HEK293T (cell line): ENCODE data around the gene OR52E4.

Experiments used
- CTCF ChIA-PET: fragments of 350-600 bp; formaldehyde crosslinking; extraction: SDS; loops from one replicate; lab custom pipeline; 2021; ENCODE audit warnings: antibody characterized with exemption, inconsistent platforms; lab: Yijun Ruan, JAX
- POLR2A ChIA-PET: fragments of 350-600 bp; formaldehyde crosslinking; extraction: SDS; loops from one replicate; lab custom pipeline; 2020; ENCODE audit warnings: antibody characterized with exemption, inconsistent platforms; lab: Yijun Ruan, JAX
- DNase-seq: peaks from one replicate; pipeline ENCODE4 v3.0.0; 2012; ENCODE audit warnings: mixed read lengths; ENCODE audit errors: extremely low spot score
- ARNT ChIP-seq: fragments of 450-650 bp; IDR thresholded peaks from 2 replicates; pipeline ENCODE4 v1.6.1; 2017; ENCODE audit warnings: mild to moderate bottlenecking
- BHLHE40 ChIP-seq: fragments of 450-650 bp; IDR thresholded peaks from 2 replicates; pipeline ENCODE4 v1.6.1; 2016; ENCODE audit warnings: mild to moderate bottlenecking, moderate library complexity, borderline replicate concordance
- CTBP1 ChIP-seq: fragments of 450-650 bp; IDR thresholded peaks from 2 replicates; pipeline ENCODE4 v1.6.1; 2016; ENCODE audit warnings: borderline replicate concordance
- ELF4 ChIP-seq: fragments of 450-650 bp; IDR thresholded peaks from 2 replicates; pipeline ENCODE4 v1.6.1; 2017; ENCODE audit warnings: antibody characterized with exemption
- FOXA1 ChIP-seq: fragments of 450-650 bp; IDR thresholded peaks from 2 replicates; pipeline ENCODE4 v1.6.1; 2016; ENCODE audit warnings: mild to moderate bottlenecking
- FOXK2 ChIP-seq: fragments of 450-650 bp; IDR thresholded peaks from 2 replicates; pipeline ENCODE4 v1.6.1; 2016; ENCODE audit warnings: mild to moderate bottlenecking
- FOXM1 ChIP-seq: fragments of 450-650 bp; IDR thresholded peaks from 2 replicates; pipeline ENCODE4 v1.6.1; 2017; ENCODE audit warnings: mild to moderate bottlenecking, borderline replicate concordance
- HDGF ChIP-seq: fragments of 450-650 bp; IDR thresholded peaks from 2 replicates; pipeline ENCODE4 v1.6.1; 2017; ENCODE audit warnings: antibody characterized with exemption, borderline replicate concordance
- L3MBTL2 ChIP-seq: fragments of 450-650 bp; conservative IDR thresholded peaks from 2 replicates; pipeline ENCODE4 v1.6.1; 2016; ENCODE audit warnings: mild to moderate bottlenecking
- LEF1 ChIP-seq: fragments of 450-650 bp; IDR thresholded peaks from 2 replicates; pipeline ENCODE4 v1.6.1; 2017; ENCODE audit warnings: mild to moderate bottlenecking, borderline replicate concordance
- NFRKB ChIP-seq: fragments of 450-650 bp; IDR thresholded peaks from 2 replicates; pipeline ENCODE4 v1.6.1; 2016; ENCODE audit warnings: mild to moderate bottlenecking, moderate library complexity
- SP1 ChIP-seq: fragments of 450-650 bp; IDR thresholded peaks from 2 replicates; pipeline ENCODE4 v1.6.1; 2017
- SUZ12 ChIP-seq: fragments of 450-650 bp; IDR thresholded peaks from 2 replicates; pipeline ENCODE4 v1.6.1; 2016; ENCODE audit warnings: mild to moderate bottlenecking
- TARDBP ChIP-seq: fragments of 450-650 bp; IDR thresholded peaks from 2 replicates; pipeline ENCODE4 v1.6.1; 2016
- ZNF384 ChIP-seq: fragments of 450-650 bp; IDR thresholded peaks from 2 replicates; pipeline ENCODE4 v1.6.1; 2016
- TF ChIP-seq, protein P1 (sequence below): fragments of 450-650 bp; IDR thresholded peaks from 2 replicates; pipeline ENCODE4 v1.6.1; 2016

Gene OR52E4

DNA sequence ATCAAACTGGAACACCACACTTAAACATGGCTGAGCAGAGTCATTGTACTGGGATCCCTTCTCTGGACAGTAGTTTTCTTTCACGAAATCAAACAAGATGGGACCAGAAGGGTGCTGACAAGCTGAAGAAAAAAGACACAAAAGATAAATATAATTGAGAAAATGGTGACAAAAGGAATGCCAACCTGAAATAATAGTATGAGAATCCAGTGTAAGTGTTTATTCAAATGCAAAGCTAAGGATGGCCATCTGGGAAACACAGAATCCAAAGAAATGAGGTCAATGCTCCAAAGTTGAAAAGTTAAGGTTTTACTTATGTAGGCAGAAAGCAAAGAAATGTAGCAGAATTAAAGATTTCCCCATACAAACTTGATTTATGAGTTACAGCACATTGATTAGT lies 7.2 kb downstream of the OR52E4 start:
- ChIA-PET POLR2A (no interaction called here), CTCF (interaction anchor here (0.7 kb wide), 1 partner anchor 258 kb away, joined by 3 read pairs; no protein-coding TSS in a partner anchor)
- no peak for TF ChIP-seq BHLHE40
- TF ChIP-seq LEF1: no peak

DNA sequence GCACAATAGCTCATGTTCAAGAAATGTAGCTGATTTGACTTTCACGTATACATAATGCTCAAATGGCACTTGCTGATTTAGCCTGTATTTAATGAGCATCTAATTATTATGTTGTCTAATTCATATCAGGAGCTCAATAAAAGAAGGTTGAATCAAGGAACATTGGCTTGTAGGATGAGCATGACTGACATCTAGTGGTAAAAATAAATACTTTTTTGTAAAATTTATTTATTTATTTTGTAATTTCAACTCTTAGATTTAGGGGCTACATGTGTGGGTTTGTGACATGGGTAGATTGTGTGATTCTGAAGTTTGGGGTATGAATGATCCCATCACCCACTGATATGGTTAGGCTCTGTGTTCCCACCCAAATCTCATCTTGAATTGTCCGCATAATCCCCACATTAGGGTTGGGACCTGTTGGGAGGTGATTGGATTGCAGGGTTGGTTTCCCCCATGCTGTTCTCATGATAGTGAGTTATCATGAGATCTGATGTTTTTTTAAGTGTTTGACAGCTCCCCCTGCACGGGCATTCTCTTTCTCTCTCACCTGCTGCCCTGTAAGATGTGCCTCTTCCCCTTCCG lies 10.9 kb downstream of the OR52E4 start:
- ChIA-PET POLR2A (no interaction called here), CTCF (interaction anchor here (0.6 to 1.0 kb wide), 5 partner anchors 72 to 1265 kb away, joined by 3 to 4 read pairs (median 3); no protein-coding TSS in a partner anchor)
- no peak for TF ChIP-seq CTBP1
- TF ChIP-seq TARDBP: no peak
- TF ChIP-seq L3MBTL2: no peak
- TF ChIP-seq, protein P1, sequence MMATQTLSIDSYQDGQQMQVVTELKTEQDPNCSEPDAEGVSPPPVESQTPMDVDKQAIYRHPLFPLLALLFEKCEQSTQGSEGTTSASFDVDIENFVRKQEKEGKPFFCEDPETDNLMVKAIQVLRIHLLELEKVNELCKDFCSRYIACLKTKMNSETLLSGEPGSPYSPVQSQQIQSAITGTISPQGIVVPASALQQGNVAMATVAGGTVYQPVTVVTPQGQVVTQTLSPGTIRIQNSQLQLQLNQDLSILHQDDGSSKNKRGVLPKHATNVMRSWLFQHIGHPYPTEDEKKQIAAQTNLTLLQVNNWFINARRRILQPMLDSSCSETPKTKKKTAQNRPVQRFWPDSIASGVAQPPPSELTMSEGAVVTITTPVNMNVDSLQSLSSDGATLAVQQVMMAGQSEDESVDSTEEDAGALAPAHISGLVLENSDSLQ: no peak; the same call in 1 of the 2 replicates
- no peak for TF ChIP-seq LEF1
- no peak for TF ChIP-seq FOXA1
- no peak for DNase-seq

More for the DNA sequence above, 7.2 kb downstream of the OR52E4 start:
- DNase-seq: no peak

DNA sequence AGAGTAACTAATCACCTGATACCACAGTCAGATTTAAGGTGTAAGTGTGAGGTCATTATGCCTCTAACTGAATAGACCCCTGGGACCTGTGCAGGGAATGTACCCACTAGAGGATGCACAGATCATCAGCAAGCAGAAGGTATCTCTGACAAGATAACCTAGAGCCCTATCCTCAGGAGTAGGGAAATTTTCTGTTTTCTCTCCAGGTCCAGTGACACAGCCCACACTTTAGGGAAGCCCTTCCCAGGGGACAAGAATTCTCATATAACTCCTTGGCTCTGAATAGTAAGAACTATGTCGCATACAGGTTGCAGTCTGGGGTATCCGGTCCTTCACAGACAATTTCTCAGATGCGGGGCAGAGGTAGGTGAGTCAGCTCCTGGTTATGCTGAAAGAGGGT lies 12.5 kb downstream of the OR52E4 start, which contains the start of gene OR52E5:
TSS of gene OR52E5 (plus strand) at position 301 of the 400 bp plus-strand sequence. CDS start 7,569 bp downstream, outside the sequence.
- TF ChIP-seq CTBP1 (no peak), SUZ12 (no peak), FOXA1 (no peak), TARDBP (no peak), SP1 (no peak), ARNT (no peak), L3MBTL2 (no peak), FOXK2 (no peak), FOXM1 (no peak), ELF4 (no peak), NFRKB (no peak), ZNF384 (no peak), BHLHE40 (no peak)
- CTCF ChIA-PET: no interaction called here
- POLR2A ChIA-PET: no interaction called here
- DNase-seq: no peak

DNA sequence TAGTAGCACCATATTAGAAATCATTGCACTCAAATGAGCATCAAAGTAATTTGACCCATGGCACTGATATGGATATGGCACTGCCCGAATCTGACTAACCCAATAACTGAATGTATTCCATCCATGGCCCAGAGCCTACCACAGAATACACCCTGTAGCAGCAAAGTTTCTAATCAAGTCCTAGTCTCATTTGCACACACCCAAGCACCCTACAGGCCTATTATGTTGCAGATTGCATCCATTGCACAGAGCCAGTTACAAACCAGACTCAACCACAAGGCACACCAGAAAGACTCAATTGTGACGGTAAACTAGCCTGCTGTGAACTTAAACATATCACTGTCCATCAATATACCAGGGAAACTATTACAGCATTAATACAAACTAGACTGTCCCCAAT lies 19.1 kb downstream of the OR52E4 start:
- TF ChIP-seq SP1: no peak
- TF ChIP-seq ARNT: no peak
- no peak for TF ChIP-seq L3MBTL2
- no peak for TF ChIP-seq FOXK2
- TF ChIP-seq SUZ12: no peak
- no peak for TF ChIP-seq FOXA1
- TF ChIP-seq NFRKB: no peak
- ChIA-PET CTCF (no interaction called here), POLR2A (no interaction called here)
- DNase-seq: no peak

DNA sequence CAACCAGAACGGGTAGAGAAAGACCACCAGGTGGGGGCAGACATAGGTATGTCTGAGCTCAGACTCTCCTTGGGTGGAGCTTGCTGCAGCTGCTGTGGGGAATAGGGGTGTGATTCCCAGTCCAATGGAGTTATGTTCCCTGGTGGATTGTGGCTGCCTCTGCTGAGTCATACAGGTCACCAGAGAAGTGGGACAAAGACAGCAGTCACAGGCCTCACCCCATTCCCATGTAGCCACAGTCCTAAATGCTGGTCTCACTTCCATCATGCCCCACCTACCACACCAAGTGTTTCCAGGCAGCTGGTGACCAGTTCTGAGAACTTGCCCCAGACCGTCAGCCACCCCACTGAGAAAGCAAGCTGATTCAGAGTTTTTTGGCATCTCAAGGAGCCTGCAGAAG lies 30.1 kb downstream of the OR52E4 start:
- ChIA-PET CTCF (no interaction called here), POLR2A (no interaction called here)
- no peak for DNase-seq
- TF ChIP-seq ZNF384: no peak
- TF ChIP-seq HDGF: no peak
- TF ChIP-seq, protein P1: no peak
- no peak for TF ChIP-seq ELF4
- TF ChIP-seq SUZ12: no peak
- no peak for TF ChIP-seq ARNT
- no peak for TF ChIP-seq L3MBTL2
- TF ChIP-seq FOXA1: no peak
- no peak for TF ChIP-seq BHLHE40

DNA sequence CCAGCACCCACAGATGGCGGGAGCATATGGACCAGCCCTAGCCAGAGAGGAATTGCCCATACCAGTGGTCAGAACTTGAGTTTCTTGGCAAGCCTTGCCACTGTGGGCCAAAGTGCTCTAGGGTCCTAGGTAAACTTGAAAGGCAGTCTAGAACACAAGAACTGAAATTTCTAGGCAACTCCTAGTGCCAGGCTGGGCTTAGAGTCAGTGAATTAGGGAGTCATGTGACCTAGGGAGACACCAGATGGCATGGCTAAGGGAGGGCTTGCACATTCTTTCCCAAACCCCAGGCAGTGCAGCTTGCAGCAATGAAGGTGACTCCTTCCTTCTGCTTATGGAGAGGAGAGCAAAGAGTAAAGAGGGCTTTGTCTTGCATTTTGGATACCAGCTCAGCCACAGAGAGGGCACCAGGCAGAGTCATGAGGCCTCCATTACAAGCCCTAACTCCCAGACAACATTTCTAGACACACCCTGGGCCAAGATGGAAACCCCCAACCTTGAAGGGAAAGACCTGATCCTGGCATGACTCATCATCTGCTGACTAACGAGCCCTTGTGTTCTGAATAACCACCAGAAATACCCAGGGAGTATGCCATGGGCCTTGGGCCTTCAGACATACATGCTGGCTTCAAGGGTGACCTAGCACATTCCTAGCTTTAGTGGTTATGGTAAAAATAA lies 42.5 kb downstream of the OR52E4 start:
- ChIA-PET CTCF (no interaction called here), POLR2A (no interaction called here)
- TF ChIP-seq, protein P1: no peak
- TF ChIP-seq ARNT (no peak), FOXK2 (no peak), FOXM1 (no peak), FOXA1 (no peak), HDGF (no peak), CTBP1 (no peak), TARDBP (no peak), BHLHE40 (no peak), LEF1 (no peak), SUZ12 (no peak), ELF4 (no peak), L3MBTL2 (no peak), SP1 (no peak), NFRKB (no peak), ZNF384 (no peak)
- no peak for DNase-seq
